ENCODE data around the gene VMO1. TPM values are rescaled to one million over a fixed set of nuclear protein-coding genes. Genes with fewer than 3 reads are reported as not detected.

The VMO1 gene
- total RNA-seq, 6 experiments from 2014 or later: 0.23 to 0.34 (median 0.31) TPM; not detected in 3

GRCh38 chr17:4796552-4796920 is 10.4 kb upstream of the VMO1 start:
- DNase-seq: peak; percentile 38
- Mint-ChIP-seq H3K4me3 (peak overlapping the region; percentile 98), H3K4me1 (ENCODE audit: low read depth) (peaks cover 9% of the 10 kb centered on the region), H3K27me3 (ENCODE audit: insufficient read depth) (no peaks in the 10 kb centered on the region; the same call in 1 of the 2 replicates), H3K9me3 (no peaks in the 10 kb centered on the region), H3K36me3 (ENCODE audit: low read depth) (peaks cover 22% of the 10 kb centered on the region), H3K27ac (peak overlapping the region; percentile 95)
- no peak for TF ChIP-seq CTCF (IDR thresholded peaks at IDR 0.05)

GRCh38 chr17:4795168-4795567 is 9.0 kb upstream of the VMO1 start:
- H3K9me3 Mint-ChIP-seq: no peaks in the 10 kb centered on the region
- H3K4me3 Mint-ChIP-seq: peak overlapping the region; percentile 98

DNA sequence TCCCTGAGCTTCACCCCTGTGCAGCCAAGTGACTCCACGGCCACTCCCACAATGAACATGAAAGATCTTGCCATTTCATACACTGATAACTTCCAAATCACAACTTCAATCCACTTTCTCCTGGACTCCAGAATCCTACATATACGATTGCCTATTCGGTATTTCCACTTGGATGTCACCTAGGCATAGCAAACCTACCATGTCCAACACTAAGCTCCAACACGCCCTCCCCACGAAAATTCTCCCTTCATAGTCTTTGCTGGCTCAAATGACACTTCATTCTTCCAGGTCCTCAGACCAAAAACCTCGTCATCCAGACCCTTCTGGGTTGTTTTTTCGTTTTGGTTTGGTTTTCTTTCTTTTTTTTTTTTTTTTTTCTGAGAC is 4.5 kb upstream of the VMO1 start:
- H3K36me3 Mint-ChIP-seq (ENCODE audit: low read depth): no peaks in the 10 kb centered on the region
- H3K4me3 Mint-ChIP-seq: peak overlapping the region; percentile 81
- peak overlapping the region; percentile 83 for H3K27ac Mint-ChIP-seq
- H3K9me3 Mint-ChIP-seq: no peaks in the 10 kb centered on the region
- peaks cover 37% of the 10 kb centered on the region for H3K4me1 Mint-ChIP-seq (ENCODE audit: low read depth)
- TF ChIP-seq CTCF (IDR thresholded peaks at IDR 0.05): no peak
- no peak for DNase-seq
- H3K27me3 Mint-ChIP-seq (ENCODE audit: insufficient read depth): peaks cover 7% of the 10 kb centered on the region

More at GRCh38 chr17:4795168-4795567, 9.0 kb upstream of the VMO1 start:
- peak overlapping the region; percentile 95 for H3K27ac Mint-ChIP-seq
- H3K27me3 Mint-ChIP-seq (ENCODE audit: insufficient read depth): no peaks in the 10 kb centered on the region; the same call in 1 of the 2 replicates
- TF ChIP-seq CTCF (IDR thresholded peaks at IDR 0.05): no peak
- peaks cover 22% of the 10 kb centered on the region for H3K36me3 Mint-ChIP-seq (ENCODE audit: low read depth)
- DNase-seq: no peak
- peaks cover 18% of the 10 kb centered on the region for H3K4me1 Mint-ChIP-seq (ENCODE audit: low read depth)

GRCh38 chr17:4789951-4790704 is 4.0 kb upstream of the VMO1 start:
- Mint-ChIP-seq H3K36me3 (ENCODE audit: low read depth) (no peaks in the 10 kb centered on the region), H3K27ac (peak overlapping the region; percentile 83), H3K9me3 (no peaks in the 10 kb centered on the region), H3K27me3 (ENCODE audit: insufficient read depth) (peaks cover 8% of the 10 kb centered on the region), H3K4me3 (peak overlapping the region; percentile 81), H3K4me1 (ENCODE audit: low read depth) (peaks cover 32% of the 10 kb centered on the region)
- peak; percentile 87 for TF ChIP-seq CTCF (IDR thresholded peaks at IDR 0.05)
- peak; percentile 95 for DNase-seq

GRCh38 chr17:4789701-4789950 is 3.5 kb upstream of the VMO1 start:
- Mint-ChIP-seq H3K9me3 (no peaks in the 10 kb centered on the region), H3K36me3 (ENCODE audit: low read depth) (no peaks in the 10 kb centered on the region), H3K4me3 (peak overlapping the region; percentile 82), H3K27ac (peak overlapping the region; percentile 52), H3K27me3 (ENCODE audit: insufficient read depth) (peaks cover 10% of the 10 kb centered on the region), H3K4me1 (ENCODE audit: low read depth) (peaks cover 32% of the 10 kb centered on the region)
- no peak for DNase-seq
- no peak for TF ChIP-seq CTCF (IDR thresholded peaks at IDR 0.05)
